Activated T-helper 2 cell treated with anti-CD3 and anti-CD28 coated beads, Interferon-gamma antibody, Interleukin-2, Interleukin-4, amounts not matched to agents 10 μg/mL and 5 μg/mL and 100 μg/mL, durations not matched to agents 14 hours and 24 hours and 36 hours (primary cell): ENCODE results near the gene SCAI. TPM values are rescaled to one million over a fixed set of nuclear protein-coding genes. Genes with fewer than 3 reads are reported as not detected.

Experiments
- DNase-seq: peaks from one replicate; pipeline ENCODE4 v3.0.0; 2021; ENCODE audit warnings: low spot score
- H3K27ac Mint-ChIP-seq: one replicate; pipeline ENCODE4 v1.8.0; 2021; ENCODE audit warnings: mixed read lengths
- H3K27me3 Mint-ChIP-seq: one replicate; pipeline ENCODE4 v1.8.0; 2021; ENCODE audit warnings: low read depth, mixed read lengths
- H3K36me3 Mint-ChIP-seq: one replicate; pipeline ENCODE4 v1.8.0; 2021; ENCODE audit warnings: low read depth, mixed read lengths
- H3K4me1 Mint-ChIP-seq: one replicate; pipeline ENCODE4 v1.8.0; 2021; ENCODE audit warnings: low read depth, mixed read lengths
- H3K4me3 Mint-ChIP-seq: one replicate; pipeline ENCODE4 v1.8.0; 2021; ENCODE audit warnings: low read depth, mild to moderate bottlenecking, moderate library complexity, mixed read lengths
- H3K9me3 Mint-ChIP-seq: one replicate; pipeline ENCODE4 v1.8.0; 2021; ENCODE audit warnings: mixed read lengths
- intact Hi-C: fragments of 100-400 bp; cut with micrococcal nuclease; formaldehyde crosslinking; loops from one replicate; pipeline ENCODE4 v1.15.1; 2023
- total RNA-seq: library from RNA; stranded (reverse); gene quantifications from 2 replicates; pipeline ENCODE4 v1.2.3, GENCODE V29; 2022

SCAI gene
- total RNA-seq, 1 donor from 2014 or later = 14.2 TPM

- H3K36me3 Mint-ChIP-seq = peaks cover 34% of the 10 kb centered on the region
- peaks cover 1% of the 10 kb centered on the region for H3K4me1 Mint-ChIP-seq
- no peak overlapping the region for H3K27ac Mint-ChIP-seq
- intact Hi-C loops = no loop called here
- H3K27me3 Mint-ChIP-seq = no peaks in the 10 kb centered on the region
- DNase-seq = no peak
- no peaks in the 10 kb centered on the region for H3K9me3 Mint-ChIP-seq
- H3K4me3 Mint-ChIP-seq = no peak overlapping the region
Measured at GRCh38 chr9:124899845-124900244, 243.5 kb downstream of the SCAI start.

GRCh38 chr9:124897570-124898460 lies 245.5 kb downstream of the SCAI start:
- Mint-ChIP-seq H3K4me3 (no peak overlapping the region), H3K36me3 (peaks cover 34% of the 10 kb centered on the region), H3K4me1 (peaks cover 4% of the 10 kb centered on the region), H3K27me3 (no peaks in the 10 kb centered on the region), H3K27ac (no peak overlapping the region), H3K9me3 (no peaks in the 10 kb centered on the region)
- DNase-seq = no peak
- intact Hi-C loops = no loop called here

GRCh38 chr9:124894741-124895170 lies 248.6 kb downstream of the SCAI start:
- H3K27ac Mint-ChIP-seq = peak overlapping the region; percentile 0
- DNase-seq = peak; percentile 16
- H3K9me3 Mint-ChIP-seq = no peaks in the 10 kb centered on the region
- intact Hi-C loops = loop anchor here (1.0 to 2.0 kb wide), 2 partner anchors 24 to 120 kb away; no protein-coding TSS in a partner anchor
- H3K4me3 Mint-ChIP-seq = no peak overlapping the region
- H3K4me1 Mint-ChIP-seq = peaks cover 4% of the 10 kb centered on the region
- peaks cover 39% of the 10 kb centered on the region for H3K36me3 Mint-ChIP-seq
- H3K27me3 Mint-ChIP-seq = no peaks in the 10 kb centered on the region

GRCh38 chr9:124894035-124894740 lies 249.1 kb downstream of the SCAI start:
- no peaks in the 10 kb centered on the region for H3K27me3 Mint-ChIP-seq
- peaks cover 45% of the 10 kb centered on the region for H3K36me3 Mint-ChIP-seq
- DNase-seq = no peak
- H3K27ac Mint-ChIP-seq = no peak overlapping the region
- no peaks in the 10 kb centered on the region for H3K9me3 Mint-ChIP-seq
- H3K4me1 Mint-ChIP-seq = peaks cover 4% of the 10 kb centered on the region
- intact Hi-C loops = loop anchor here (1.0 to 2.0 kb wide), 2 partner anchors 23 to 120 kb away; no protein-coding TSS in a partner anchor
- H3K4me3 Mint-ChIP-seq = no peak overlapping the region

Other genes with a start within 250 kb of the SCAI start
- gene GOLGA1, start 202.4 kb downstream of the SCAI start, total RNA-seq = 15.5 and 16.1 TPM in 2 replicates
- 44.3 and 44.9 TPM in 2 replicates for gene PPP6C, start 46.3 kb upstream of the SCAI start, total RNA-seq
- 32.8 and 34.0 TPM in 2 replicates for gene RABEPK, start 57.0 kb upstream of the SCAI start, total RNA-seq
- 283 and 285 TPM in 2 replicates for gene HSPA5, start 97.8 kb upstream of the SCAI start, total RNA-seq
- gene GAPVD1, start 118.3 kb upstream of the SCAI start, total RNA-seq = 50.8 and 51.0 TPM in 2 replicates